Myocyte (in vitro differentiated cells): ENCODE measurements around the gene MRO. TPM values are rescaled to one million over a fixed set of nuclear protein-coding genes. Genes with fewer than 3 reads are reported as not detected.
"Not testable (repeated sequence)": the region's sequence is repeated elsewhere in the genome, so short reads cannot be mapped to it uniquely, and the experiment has no call there.

Experiments
- DNase-seq: peaks from one replicate; pipeline ENCODE4 v3.0.0-alpha.2; 2012; ENCODE audit warnings: low read depth
- total RNA-seq: library from RNA; depleted of rRNA; stranded (reverse); fragments of >200 nt; gene quantifications from 2 replicates; pipeline ENCODE4 v1.2.3, GENCODE V29; 2014

Gene MRO
- total RNA-seq, 1 donor from 2014 or later = not detected

DNA sequence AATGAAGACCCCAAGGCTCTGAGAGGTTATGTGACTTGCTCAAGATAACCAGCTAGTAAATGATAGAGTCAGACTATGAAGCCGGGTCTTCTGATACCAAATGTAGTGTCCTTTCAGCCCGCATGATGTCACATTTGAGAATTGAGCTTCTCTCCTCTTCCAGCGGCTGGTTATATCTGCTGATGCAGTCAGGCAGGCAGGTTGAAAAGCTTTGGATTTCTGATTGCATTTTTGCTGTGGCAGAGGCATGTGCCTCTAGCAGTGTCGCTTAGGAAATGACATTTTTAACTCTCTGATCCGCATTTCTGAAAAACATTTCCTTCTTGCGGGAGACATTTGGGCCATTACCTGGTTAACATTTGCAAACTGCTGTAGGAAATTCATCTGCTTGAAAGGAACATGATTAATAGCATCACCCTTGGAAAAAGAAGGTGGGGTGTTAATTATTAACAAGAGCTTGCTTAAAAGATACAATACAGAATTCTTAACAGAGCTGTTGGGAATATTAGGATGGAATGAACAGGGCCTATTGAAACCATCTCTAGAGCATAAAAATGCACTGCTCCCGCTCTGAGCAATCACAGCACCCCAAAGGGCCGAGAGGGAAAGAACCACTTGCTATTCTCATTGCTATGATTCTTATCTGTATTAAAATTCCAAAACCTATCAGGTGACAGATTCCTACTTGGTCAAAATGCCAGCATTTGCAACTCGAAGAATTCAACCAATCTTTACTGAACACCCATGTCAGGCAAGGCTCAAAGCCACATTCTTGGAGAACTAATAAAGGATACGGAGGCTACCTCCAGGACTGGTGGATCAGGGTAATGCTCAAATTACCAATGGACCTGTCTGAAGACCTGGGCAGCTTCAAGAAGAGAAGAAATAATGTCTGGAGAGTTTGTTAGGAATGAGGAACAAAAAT, 25.9 kb downstream of the MRO start:
- no peak for DNase-seq

DNA sequence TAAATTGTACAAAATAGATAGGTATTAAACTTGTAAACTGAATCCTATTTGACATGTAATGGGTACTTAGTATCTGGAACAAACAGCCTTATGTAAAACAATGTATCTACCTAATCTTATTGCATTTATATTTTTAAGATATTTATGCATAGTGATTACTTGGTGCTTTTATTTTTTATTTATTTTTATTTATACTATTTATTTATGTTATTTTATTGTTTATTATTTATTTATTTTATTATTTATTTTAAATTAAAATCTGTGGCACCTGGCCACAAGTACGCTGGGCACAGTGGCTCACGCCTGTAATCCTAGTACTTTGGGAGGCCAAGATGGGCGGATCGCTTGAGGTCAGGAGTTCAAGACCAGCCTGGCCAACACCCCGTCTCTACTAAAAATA, 26.9 kb downstream of the MRO start:
- DNase-seq = no peak

DNA sequence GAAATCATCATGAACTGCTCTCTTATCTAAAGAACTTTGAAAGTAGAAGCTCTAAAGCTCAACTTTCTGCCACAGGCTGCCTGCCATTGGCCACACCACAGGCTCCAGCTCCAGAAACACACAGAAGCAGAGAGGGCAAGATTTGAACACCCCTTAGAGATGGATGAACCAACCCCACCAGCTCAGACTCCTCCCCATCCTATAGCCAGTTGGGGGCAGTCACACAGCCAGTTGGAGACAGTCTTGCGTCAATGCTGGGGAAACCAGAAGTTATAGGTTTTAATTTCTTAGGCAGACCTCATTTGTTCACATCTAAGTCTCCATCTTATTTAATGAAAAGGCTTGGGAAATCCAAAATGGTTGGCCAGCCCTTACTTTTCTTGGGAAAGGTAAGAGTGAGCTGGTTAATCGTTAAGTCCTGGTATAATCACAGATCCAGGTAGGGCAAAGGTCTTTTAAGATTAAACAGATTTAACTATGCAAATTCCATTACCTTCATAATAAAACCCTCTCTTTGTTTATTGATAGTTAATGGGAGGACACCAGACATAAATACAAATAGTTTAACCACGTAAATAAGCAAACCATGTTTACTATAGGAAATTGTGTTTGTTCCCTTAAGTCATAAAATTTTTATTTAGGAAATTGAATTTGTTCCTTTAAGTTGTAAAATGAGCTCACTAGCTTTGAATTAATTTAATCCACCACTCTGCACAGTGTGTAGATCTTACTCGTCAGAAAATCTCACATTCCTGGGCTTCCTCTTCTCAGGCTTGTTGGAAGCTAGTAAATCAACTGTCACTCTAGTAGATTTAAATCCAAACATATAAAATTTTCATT, 28.0 kb downstream of the MRO start:
- DNase-seq = no peak

DNA sequence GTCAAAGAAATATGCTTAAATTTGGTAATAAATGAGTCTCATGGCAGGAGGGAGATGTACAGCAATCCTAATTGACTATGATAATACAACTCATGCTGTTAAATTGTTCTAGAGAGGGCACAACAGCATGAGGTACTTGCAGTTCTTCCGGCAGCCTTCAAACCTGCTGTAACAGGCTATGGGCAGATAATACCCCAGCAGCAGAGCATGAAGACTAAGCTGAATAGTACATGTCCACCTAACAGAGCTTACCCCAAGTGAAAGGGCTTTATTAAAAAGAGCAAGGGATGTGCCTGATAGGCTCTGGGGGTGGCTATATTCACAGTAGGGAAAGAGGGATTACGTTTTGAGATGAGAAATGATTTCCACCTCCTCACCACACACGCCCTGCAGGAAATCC, 28.9 kb downstream of the MRO start:
- DNase-seq = no peak

DNA sequence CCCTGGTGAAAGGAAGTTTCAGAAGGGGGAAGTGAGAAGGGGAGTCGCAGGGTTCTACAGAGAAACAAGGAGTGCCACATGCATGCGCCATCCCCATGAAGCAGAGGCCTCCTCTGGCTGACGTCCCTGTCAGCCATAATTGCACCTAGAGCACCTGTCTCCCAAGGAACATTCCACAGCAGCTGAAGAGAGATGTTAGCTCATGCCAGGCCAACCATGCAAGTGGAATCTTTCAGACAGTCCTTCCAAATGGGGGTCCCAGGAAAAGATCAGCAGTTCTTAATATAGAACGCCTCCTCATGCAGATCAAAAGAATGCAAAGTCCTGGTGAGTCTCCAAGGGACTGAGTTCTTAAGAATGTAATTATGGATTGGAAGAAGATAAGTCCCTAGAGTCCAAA, 29.6 kb downstream of the MRO start:
- DNase-seq = no peak

DNA sequence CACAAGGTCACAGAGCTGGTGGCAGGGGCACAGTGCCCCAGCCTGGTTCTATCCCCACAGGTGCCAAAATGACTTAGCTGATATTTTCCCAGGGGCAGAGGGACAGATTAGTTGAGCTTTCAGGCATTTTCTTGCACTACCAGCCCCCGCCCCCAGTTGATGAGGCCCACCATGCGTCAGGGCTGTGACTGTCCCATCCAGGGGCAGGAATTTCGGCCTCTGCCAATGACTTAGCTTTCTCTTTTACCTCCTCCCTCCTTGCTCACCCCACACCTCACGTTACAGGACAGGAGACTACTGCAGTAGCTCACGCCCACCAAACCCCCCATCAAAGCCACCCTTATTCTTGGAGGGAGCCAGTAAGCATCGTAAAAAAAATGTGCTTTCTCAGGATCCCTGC, 31.5 kb downstream of the MRO start:
- no peak for DNase-seq

DNA sequence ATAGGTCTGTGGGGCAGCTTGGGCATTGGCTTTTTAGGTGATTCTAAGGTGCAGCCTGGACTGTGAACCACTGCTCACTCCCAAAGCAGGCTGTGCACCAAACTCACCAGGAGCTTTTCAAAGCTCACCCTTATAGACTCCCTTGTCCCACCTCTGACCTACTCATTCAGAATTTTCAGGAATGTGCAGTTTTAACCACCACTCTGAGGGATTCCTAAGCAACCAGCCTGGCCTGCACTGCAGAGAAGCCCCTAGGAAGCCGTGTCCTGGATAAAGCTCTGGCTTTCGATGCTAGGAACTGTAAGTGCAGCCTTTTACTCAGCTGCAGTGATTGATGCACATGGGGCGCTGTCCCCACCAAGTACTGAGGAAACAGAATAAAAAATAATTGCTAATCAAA, 33.0 kb downstream of the MRO start:
- DNase-seq = no peak

DNA sequence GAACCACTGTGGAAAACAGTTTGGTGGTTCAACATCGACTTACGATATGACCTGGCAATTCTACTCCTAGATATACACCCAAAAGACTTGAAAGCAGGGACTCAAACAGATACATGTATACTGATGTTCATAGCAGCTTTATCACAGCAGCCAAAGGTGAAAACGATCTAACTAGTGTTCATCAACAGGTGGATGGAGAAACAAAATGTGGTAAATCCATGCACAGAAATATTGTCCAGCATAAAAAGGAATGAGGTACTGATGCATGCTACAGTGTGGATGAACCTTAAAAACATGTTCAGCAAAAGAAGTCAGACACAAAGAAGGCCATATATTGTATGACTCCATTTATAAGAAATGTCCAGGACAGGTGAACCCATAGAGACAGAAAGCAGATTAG, 36.3 kb downstream of the MRO start:
- DNase-seq = no peak

DNA sequence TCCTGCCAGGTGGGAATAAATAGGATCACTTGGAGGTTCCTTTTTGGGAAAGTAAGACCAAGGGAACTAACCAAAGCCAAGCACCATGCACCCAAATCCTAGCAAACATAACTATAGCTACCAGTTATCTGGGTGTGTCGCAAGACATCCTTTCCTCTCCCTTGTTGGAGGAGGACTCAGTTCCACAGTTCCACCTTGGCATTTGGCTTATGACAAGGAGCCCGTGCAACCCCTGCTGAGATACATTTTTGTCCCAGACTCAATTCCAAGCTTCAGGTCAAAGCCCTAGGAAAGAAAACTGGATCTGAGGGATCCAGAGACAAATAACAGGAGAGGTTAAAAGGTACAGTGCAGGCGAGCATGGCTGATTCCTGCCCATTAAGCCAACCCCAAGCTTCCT, 40.8 kb downstream of the MRO start:
- not testable (repeated sequence) for DNase-seq

DNA sequence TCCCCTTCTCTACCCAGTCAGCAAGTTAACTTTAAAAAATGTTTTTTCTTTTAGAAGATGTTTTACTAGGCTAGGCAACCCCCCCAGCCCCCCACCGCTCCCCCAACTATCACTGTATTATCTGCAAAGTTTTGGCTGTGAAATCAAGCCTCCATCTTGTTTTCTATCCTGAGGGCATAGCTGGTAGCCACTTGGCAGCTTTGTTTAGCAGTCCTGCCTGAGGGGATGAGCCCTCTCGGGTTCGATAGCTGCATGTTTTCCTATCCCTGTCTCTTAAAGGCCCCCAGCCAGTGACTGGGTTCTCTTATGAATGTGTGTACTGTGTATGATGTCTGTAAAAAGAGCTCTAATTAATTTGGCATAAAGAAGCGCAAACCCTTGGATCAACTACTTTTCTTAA, 43.4 kb downstream of the MRO start:
- no peak for DNase-seq

DNA sequence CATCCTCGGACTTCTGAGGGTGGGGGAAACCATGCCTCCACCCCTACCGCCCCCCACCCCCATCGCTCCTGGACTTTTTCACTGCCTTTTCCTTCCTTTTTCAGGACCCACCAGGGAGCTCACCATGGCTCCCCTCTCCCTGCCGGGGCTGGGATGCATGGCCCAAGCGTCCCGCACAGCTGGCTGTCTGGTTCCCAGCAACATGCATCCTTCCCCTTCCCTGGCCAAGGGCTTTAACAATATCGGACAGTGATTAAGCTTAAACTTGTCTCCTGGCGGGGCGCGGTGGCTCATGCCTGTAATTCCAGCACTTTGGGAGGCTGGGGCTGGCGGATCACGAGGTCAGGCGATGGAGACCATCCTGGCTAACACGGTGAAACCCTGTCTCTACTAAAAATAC, 44.1 kb downstream of the MRO start:
- DNase-seq = no peak

DNA sequence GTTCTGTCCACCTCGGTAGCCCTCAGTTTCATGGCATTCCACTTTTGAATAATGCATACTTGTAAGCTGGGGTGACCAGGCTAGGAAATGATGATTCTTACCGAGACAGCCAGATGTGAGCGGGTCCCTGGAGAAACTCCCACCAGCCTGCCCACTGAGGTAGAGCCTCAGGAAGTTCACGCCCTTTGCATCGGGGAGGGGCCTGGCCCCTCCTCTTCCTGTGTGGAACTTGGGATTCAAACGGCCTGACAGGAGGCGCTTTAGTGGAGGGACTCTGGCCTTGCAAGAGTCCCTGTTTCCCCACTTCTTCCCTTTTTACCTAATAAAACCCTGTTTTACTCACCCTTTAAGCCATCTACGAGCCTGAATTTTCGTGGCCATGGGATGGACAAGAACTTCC, 44.6 kb downstream of the MRO start:
- DNase-seq = no peak

DNA sequence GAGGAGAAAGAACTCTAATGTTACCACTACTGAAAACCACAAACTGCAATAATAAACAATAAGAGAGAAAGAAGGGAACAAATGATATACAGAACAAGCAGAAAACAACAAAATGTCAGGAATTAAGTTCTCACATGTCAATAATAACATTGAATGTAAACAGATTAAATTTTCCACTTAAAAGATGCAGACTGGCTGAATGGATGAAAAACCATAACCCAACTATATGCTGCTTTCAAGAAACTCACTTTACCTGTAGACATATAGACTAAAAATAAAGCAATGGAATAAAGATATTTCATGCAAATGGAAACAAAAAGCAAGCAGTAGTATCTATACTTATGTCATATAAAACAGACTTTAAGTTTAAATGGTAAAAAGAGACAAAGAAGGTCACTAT, 50.4 kb downstream of the MRO start:
- DNase-seq = no peak

DNA sequence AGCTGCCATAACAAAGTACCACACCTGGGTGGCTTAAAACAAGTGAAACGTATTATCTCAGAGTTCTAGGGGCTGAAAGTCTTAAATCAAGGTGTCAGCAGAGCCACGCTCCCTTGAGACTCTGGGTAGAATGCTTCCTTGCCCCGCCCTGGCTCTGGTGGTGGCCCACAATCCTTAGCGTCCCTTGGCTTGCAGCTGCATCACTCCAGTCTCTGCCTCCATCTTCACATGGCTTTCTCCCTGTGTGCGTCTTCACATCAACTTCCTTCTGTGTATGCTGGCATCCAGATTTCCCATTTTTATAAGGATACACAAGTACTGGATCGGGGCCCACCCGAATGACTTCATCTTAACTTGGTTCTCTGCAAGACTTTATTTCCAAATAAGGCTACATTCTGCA, 62.5 kb downstream of the MRO start:
- DNase-seq = no peak

DNA sequence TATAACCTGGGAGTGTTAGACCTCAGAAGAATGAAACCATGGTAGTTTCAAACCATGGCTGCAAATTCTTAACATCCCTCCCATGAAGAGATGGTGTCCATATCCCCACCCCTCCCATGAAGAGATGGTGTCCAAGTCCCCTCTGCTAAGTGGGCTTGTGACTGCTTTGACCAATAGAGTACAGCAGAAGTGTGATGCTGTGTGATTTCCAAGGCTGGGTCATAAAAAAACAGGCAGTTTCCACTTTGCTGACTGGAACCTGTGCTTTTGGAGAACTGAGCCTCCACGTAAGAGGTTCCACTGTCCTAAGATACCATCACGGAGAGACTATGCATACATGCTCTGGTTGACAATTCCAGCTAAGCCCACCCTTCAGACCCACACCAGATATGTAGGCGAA, 65.5 kb downstream of the MRO start:
- DNase-seq = no peak

DNA sequence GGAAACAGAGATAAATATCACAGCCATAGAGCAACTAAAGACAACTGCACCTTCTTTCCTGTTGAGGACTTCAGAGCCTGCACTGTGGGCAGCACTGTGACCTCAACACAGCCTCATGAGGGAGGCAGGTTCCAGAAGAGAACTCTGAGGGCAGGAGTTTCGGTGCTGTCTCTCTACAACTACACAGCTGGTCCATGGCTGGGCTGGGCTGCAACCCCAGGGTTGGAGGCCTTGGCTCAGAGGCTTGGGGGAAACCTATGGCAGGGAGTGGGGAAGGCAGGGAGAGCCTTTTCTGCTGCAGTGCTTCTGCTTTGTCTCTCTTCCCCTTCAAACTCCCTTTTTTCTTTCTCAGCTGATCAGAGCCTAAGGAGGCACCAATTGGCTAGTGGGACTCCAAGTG, 66.5 kb downstream of the MRO start:
- no peak for DNase-seq

DNA sequence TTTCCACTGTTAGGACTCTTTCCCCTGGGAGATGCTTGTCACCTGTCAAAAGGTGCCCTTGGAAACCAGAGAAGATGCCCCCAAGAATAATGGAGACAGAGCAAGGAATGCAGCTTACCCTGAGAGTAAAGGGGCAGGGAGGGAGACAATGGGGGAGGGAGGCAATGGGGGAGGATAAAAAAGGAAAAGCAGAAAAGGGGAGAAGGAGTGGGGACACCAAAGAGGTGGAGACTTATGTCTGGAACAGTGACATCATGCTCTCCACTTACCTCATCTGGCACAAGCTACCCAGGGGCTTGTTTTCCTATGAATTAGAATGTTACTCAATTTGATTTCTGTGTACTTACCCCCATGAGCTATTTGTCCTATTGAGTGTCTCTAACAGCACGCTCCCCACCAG, 67.9 kb downstream of the MRO start:
- DNase-seq = no peak

DNA sequence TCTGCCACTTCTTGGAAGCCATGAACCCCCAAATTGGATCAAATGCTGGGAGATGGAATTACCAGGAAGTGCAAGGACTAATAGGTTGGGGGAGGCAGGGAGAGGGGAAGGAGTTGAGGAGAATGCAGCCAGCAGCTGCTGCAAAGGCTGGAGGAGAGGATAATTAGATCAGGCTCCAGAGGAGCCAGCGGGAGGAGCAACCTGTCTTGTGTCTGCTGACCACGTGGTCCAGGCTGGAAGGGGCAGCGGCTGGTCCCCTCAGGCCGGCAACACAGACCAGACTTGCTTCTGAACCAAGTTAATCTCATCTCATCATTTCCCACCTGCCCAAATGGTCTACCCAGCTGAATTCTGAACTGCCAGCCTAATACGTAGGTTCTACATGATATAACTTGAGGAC, 68.3 kb downstream of the MRO start:
- DNase-seq = no peak

DNA sequence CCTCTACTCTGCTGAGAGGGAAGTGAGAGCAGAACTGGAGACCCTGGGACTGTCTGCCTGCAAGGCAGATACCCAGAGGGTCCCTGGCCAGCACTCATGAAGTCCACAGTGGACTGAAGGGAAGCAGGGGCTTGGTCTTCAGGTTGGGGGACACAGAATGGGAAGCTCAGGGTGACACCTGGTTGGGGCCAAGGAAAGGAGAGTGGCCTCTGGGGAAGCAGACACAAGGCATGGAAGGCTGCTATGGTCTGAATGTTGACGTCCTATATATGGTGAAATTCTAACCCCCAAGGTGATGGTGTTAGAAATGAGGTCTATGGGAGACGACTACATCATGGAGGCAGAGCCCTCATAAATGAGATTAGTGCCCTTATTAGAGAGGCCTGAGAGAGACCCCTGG, 69.3 kb downstream of the MRO start:
- DNase-seq = no peak

DNA sequence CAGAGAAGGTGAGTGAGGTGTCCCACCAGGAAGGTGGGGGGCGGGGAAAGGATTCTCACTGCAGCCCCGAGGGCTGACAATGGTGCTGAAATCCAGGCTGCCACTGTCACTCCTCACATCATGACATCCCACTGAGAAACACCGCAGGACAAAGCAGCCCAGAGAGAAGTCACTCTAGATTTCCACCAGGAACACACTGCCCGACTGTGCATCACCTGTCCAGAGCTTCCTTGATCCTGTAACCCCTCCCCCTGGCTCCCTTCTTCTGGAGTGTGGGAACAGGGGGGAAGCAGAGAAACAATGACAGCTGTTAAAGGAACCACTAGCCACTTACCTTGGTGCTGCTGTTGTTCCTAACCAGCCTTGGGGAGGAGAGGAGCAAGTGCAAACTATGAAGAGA, 69.9 kb downstream of the MRO start:
- no peak for DNase-seq

DNA sequence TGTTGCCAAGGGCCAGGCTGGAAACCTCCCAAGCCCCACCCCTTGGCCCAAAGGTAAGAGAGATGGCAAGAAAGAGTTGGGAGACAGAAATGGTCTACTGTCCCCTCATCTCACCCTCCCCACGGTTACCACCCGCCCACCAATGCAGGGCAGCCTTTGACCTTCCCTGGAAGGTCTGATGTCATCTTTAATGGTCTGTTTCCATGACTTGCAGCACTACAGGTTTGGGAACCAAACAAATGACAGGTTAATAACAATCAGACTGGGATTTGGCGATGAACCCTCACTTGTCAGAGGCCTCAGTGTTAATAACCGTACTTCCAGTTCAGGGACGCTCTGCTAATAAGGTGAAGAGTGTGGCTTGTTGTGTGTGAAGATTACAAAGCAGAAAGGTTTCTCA, 70.4 kb downstream of the MRO start:
- DNase-seq = no peak
